ENCODE data around the gene TMEM198. TPM values are rescaled to one million over a fixed set of nuclear protein-coding genes. Genes with fewer than 3 reads are reported as not detected.

Gene TMEM198
- total and polyA plus RNA-seq, 9 of the 15 experiments (the other 6 are each of a cell fraction or from before 2014, with no cell fraction given), result 0.03 to 3.8 (median 1.0) TPM

DNA sequence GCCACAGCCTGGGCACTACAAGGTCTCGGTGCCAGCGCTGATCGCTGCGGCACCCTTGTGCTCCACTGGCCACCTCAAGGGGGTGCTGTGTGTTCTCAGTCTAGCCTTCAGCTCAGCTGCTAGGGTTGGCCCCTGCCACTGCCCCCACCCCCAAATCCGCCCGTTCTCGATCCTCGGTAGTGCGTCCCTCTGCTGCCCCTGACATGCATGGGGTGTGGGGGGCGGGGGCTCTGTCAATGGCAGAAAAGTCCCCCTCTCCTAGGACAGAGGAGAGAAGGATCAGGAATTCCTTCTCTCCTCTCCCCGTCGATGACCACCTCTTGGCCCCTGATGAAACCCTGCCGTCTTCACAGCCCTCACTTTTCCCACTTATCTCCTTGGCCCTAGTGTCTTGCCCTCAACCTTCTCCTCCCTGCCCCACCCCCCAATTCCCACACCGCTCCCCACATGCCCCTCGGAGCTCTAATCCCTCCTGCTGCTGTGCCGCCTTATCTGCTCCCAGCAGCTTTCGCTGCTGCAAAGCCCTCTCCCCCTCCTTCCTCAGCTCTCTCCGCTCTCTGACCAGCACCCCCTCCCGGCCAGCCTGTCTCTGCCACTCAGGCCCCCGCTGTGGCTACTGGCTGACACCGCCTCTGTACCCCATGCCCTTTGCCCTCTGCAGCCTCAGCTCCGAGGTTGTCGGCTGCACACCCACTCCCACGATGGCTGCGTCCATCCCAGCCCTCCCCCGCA lies 33.9 kb upstream of the TMEM198 start (continued):
- TF ChIP-seq, protein P1, sequence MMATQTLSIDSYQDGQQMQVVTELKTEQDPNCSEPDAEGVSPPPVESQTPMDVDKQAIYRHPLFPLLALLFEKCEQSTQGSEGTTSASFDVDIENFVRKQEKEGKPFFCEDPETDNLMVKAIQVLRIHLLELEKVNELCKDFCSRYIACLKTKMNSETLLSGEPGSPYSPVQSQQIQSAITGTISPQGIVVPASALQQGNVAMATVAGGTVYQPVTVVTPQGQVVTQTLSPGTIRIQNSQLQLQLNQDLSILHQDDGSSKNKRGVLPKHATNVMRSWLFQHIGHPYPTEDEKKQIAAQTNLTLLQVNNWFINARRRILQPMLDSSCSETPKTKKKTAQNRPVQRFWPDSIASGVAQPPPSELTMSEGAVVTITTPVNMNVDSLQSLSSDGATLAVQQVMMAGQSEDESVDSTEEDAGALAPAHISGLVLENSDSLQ (IDR thresholded peaks at IDR 0.05), result peak; percentile 85
- TF ChIP-seq SNIP1 (IDR thresholded peaks at IDR 0.05; ENCODE audit: low read depth) (no peak), ZNF384 (IDR thresholded peaks at IDR 0.05; ENCODE audit: low read depth, low read length) (no peak), ZFP30 (CRISPR knock-in tag; IDR thresholded peaks at IDR 0.05; ENCODE audit: borderline replicate concordance) (no peak), CHD1 (IDR thresholded peaks at IDR 0.05; ENCODE audit: low read length) (no peak), JUND (IDR thresholded peaks at IDR 0.05; ENCODE audit: borderline replicate concordance, low read depth, low read length) (peak; percentile 73), JUND (tag; IDR thresholded peaks at IDR 0.05; ENCODE audit: borderline replicate concordance, low read depth, low read length) (peak; percentile 35; the same call in 1 of the 3 replicates), ZC3H8 (IDR thresholded peaks at IDR 0.05) (no peak), ZNF785 (CRISPR knock-in tag; IDR thresholded peaks at IDR 0.05) (no peak), NFYB (IDR thresholded peaks at IDR 0.05; ENCODE audit: extremely low read depth, insufficient read length) (no peak), MTF1 (CRISPR knock-in tag; IDR thresholded peaks at IDR 0.05; ENCODE audit: borderline replicate concordance) (no peak), ZZZ3 (IDR thresholded peaks at IDR 0.05) (no peak), ZNF282 (CRISPR knock-in tag; IDR thresholded peaks at IDR 0.05) (no peak), TCF7L2 (IDR thresholded peaks at IDR 0.05; ENCODE audit: low read depth, low read length) (no peak), ZNF175 (CRISPR knock-in tag; IDR thresholded peaks at IDR 0.05; ENCODE audit: low read depth) (peak; percentile 93)
- TF ChIP-seq, protein P2, sequence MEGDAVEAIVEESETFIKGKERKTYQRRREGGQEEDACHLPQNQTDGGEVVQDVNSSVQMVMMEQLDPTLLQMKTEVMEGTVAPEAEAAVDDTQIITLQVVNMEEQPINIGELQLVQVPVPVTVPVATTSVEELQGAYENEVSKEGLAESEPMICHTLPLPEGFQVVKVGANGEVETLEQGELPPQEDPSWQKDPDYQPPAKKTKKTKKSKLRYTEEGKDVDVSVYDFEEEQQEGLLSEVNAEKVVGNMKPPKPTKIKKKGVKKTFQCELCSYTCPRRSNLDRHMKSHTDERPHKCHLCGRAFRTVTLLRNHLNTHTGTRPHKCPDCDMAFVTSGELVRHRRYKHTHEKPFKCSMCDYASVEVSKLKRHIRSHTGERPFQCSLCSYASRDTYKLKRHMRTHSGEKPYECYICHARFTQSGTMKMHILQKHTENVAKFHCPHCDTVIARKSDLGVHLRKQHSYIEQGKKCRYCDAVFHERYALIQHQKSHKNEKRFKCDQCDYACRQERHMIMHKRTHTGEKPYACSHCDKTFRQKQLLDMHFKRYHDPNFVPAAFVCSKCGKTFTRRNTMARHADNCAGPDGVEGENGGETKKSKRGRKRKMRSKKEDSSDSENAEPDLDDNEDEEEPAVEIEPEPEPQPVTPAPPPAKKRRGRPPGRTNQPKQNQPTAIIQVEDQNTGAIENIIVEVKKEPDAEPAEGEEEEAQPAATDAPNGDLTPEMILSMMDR (IDR thresholded peaks at IDR 0.05 in 2 of 3, conservative IDR thresholded peaks at IDR 0.05 in 1 of 3; ENCODE audit: insufficient read depth in 2 of 3, low read depth in 1 of 3, low read length in 3 of 3), result peak; percentile 65 to 73 (median 66)
- TF ChIP-seq, protein P3, sequence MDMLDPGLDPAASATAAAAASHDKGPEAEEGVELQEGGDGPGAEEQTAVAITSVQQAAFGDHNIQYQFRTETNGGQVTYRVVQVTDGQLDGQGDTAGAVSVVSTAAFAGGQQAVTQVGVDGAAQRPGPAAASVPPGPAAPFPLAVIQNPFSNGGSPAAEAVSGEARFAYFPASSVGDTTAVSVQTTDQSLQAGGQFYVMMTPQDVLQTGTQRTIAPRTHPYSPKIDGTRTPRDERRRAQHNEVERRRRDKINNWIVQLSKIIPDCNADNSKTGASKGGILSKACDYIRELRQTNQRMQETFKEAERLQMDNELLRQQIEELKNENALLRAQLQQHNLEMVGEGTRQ (CRISPR knock-in tag; IDR thresholded peaks at IDR 0.05), result no peak
- TF ChIP-seq, protein P4, sequence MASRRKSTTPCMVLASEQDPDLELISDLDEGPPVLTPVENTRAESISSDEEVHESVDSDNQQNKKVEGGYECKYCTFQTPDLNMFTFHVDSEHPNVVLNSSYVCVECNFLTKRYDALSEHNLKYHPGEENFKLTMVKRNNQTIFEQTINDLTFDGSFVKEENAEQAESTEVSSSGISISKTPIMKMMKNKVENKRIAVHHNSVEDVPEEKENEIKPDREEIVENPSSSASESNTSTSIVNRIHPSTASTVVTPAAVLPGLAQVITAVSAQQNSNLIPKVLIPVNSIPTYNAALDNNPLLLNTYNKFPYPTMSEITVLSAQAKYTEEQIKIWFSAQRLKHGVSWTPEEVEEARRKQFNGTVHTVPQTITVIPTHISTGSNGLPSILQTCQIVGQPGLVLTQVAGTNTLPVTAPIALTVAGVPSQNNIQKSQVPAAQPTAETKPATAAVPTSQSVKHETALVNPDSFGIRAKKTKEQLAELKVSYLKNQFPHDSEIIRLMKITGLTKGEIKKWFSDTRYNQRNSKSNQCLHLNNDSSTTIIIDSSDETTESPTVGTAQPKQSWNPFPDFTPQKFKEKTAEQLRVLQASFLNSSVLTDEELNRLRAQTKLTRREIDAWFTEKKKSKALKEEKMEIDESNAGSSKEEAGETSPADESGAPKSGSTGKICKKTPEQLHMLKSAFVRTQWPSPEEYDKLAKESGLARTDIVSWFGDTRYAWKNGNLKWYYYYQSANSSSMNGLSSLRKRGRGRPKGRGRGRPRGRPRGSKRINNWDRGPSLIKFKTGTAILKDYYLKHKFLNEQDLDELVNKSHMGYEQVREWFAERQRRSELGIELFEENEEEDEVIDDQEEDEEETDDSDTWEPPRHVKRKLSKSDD (conservative IDR thresholded peaks at IDR 0.05; ENCODE audit: low read length), result no peak
- TF ChIP-seq, protein P5, sequence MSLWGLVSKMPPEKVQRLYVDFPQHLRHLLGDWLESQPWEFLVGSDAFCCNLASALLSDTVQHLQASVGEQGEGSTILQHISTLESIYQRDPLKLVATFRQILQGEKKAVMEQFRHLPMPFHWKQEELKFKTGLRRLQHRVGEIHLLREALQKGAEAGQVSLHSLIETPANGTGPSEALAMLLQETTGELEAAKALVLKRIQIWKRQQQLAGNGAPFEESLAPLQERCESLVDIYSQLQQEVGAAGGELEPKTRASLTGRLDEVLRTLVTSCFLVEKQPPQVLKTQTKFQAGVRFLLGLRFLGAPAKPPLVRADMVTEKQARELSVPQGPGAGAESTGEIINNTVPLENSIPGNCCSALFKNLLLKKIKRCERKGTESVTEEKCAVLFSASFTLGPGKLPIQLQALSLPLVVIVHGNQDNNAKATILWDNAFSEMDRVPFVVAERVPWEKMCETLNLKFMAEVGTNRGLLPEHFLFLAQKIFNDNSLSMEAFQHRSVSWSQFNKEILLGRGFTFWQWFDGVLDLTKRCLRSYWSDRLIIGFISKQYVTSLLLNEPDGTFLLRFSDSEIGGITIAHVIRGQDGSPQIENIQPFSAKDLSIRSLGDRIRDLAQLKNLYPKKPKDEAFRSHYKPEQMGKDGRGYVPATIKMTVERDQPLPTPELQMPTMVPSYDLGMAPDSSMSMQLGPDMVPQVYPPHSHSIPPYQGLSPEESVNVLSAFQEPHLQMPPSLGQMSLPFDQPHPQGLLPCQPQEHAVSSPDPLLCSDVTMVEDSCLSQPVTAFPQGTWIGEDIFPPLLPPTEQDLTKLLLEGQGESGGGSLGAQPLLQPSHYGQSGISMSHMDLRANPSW (CRISPR knock-in tag; IDR thresholded peaks at IDR 0.05), result no peak

Measured in K562 (cell line).